Measurements from ENCODE around the gene ANKRD18A. TPM values are rescaled to one million over a fixed set of nuclear protein-coding genes. Genes with fewer than 3 reads are reported as not detected.
"Not testable (repeated sequence)": the region's sequence is repeated elsewhere in the genome, so short reads cannot be mapped to it uniquely, and the experiment has no call there.

ANKRD18A gene
- total and polyA plus RNA-seq, 2 of the 8 experiments (the other 6 are each of a cell fraction or from before 2014, with no cell fraction given) = 0.68 to 4.0 TPM

GRCh38 chr9:38576181-38576580, 44.2 kb downstream of the ANKRD18A start:
- H3K4me1 ChIP-seq (replicated peaks in 1 of 4; ENCODE audit: control insufficient read depth in 3 of 4, insufficient read depth in 4 of 4, low read length in 3 of 4); H3K36me3 ChIP-seq (ENCODE audit: control insufficient read depth in 2 of 4, insufficient read depth in 4 of 4, low read length in 3 of 4); H4K91ac ChIP-seq (replicated peaks; ENCODE audit: insufficient read length, low read length); H4K8ac ChIP-seq (ENCODE audit: extremely low read depth, insufficient read depth, low read length); H2BK20ac ChIP-seq (ENCODE audit: low read length); H2AK5ac ChIP-seq (ENCODE audit: low read depth, low read length); H2BK120ac ChIP-seq (replicated peaks; ENCODE audit: low read depth, low read length); H3K79me2 ChIP-seq (ENCODE audit: control insufficient read depth in 1 of 2, insufficient read depth in 2 of 2, low read length in 2 of 2); H3K23ac ChIP-seq (ENCODE audit: insufficient read length); H3K18ac ChIP-seq (ENCODE audit: extremely low read depth, low read length); H2BK12ac ChIP-seq (ENCODE audit: low read depth, low read length); H3K27ac ChIP-seq (ENCODE audit: low read depth, low read length); H3K14ac ChIP-seq (ENCODE audit: insufficient read length); H4K5ac ChIP-seq (ENCODE audit: insufficient read length, low read depth, low read length); DNase-seq (ENCODE audit: low read depth in 1 of 2, low spot score in 2 of 2); H2BK5ac ChIP-seq (ENCODE audit: low read depth, low read length); H3K4me2 ChIP-seq (ENCODE audit: insufficient read depth in 1 of 2, low read depth in 2 of 2, low read length in 2 of 2); H3K23me2 ChIP-seq (ENCODE audit: low read depth, low read length); H3K4me3 ChIP-seq (ENCODE audit: extremely low read depth in 1 of 4, insufficient read depth in 2 of 4, low read depth in 3 of 4, low read length in 4 of 4); H3K56ac ChIP-seq (replicated peaks; ENCODE audit: insufficient read length, low read depth, low read length); H3K27me3 ChIP-seq (replicated peaks in 1 of 4; ENCODE audit: control insufficient read depth in 3 of 4, extremely low read depth in 1 of 4, insufficient read depth in 3 of 4, low read length in 3 of 4); H3K4ac ChIP-seq (replicated peaks; ENCODE audit: insufficient read length, low read depth, low read length); POLR2A ChIA-PET (ENCODE audit: partially characterized antibody); H3K9ac ChIP-seq (replicated peaks in 1 of 4; ENCODE audit: extremely low read depth in 1 of 4, low read depth in 3 of 4, low read length in 3 of 4); H3K9me3 ChIP-seq (ENCODE audit: insufficient read depth in 2 of 2, low read depth in 1 of 2, low read length in 1 of 2); H4K20me1 ChIP-seq (replicated peaks in 1 of 2; ENCODE audit: control insufficient read depth in 1 of 2, insufficient read depth in 2 of 2, low read length in 2 of 2); CTCF ChIA-PET (ENCODE audit: partially characterized antibody); H2AFZ ChIP-seq (ENCODE audit: low read length); H3K79me1 ChIP-seq (ENCODE audit: low read depth, low read length); H2BK15ac ChIP-seq (ENCODE audit: low read length): not testable (repeated sequence)
- peak in 1 of 2 experiments; percentile 22; a peak in 2 of 4 replicates for TF ChIP-seq RAD21 (IDR thresholded peaks at IDR 0.05 in 1 of 2, conservative IDR thresholded peaks at IDR 0.05 in 1 of 2; ENCODE audit: low read depth in 2 of 2, low read length in 2 of 2)
- 82% methylated on average over 1 of the region's 1 CpG; no CpG with 5 or more reads in 1 of the 2 experiments for WGBS, 2 experiments (ENCODE audit: extremely low coverage in 1 of 2, insufficient coverage in 1 of 2, insufficient read length in 1 of 2, insufficient replicate concordance in 2 of 2, low coverage in 1 of 2, low lambda C conversion rate in 2 of 2, missing lambda C conversion rate in 1 of 2)
- FAIRE-seq = peak; percentile 48

- H3K4ac ChIP-seq (replicated peaks; ENCODE audit: insufficient read length, low read depth, low read length); FAIRE-seq; H2BK20ac ChIP-seq (ENCODE audit: low read length); H3K9me3 ChIP-seq (ENCODE audit: insufficient read depth in 2 of 2, low read depth in 1 of 2, low read length in 1 of 2); H2BK15ac ChIP-seq (ENCODE audit: low read length); H2AFZ ChIP-seq (ENCODE audit: low read length); H4K8ac ChIP-seq (ENCODE audit: extremely low read depth, insufficient read depth, low read length); H3K9ac ChIP-seq (replicated peaks in 1 of 4; ENCODE audit: extremely low read depth in 1 of 4, low read depth in 3 of 4, low read length in 3 of 4); H3K79me2 ChIP-seq (ENCODE audit: control insufficient read depth in 1 of 2, insufficient read depth in 2 of 2, low read length in 2 of 2); H2BK5ac ChIP-seq (ENCODE audit: low read depth, low read length); CTCF ChIA-PET (ENCODE audit: partially characterized antibody); H3K27ac ChIP-seq (ENCODE audit: low read depth, low read length); H3K14ac ChIP-seq (ENCODE audit: insufficient read length); H3K23me2 ChIP-seq (ENCODE audit: low read depth, low read length); H3K4me2 ChIP-seq (ENCODE audit: insufficient read depth in 1 of 2, low read depth in 2 of 2, low read length in 2 of 2); H2BK12ac ChIP-seq (ENCODE audit: low read depth, low read length); DNase-seq (ENCODE audit: low read depth in 1 of 2, low spot score in 2 of 2); H3K56ac ChIP-seq (replicated peaks; ENCODE audit: insufficient read length, low read depth, low read length); H3K36me3 ChIP-seq (ENCODE audit: control insufficient read depth in 2 of 4, insufficient read depth in 4 of 4, low read length in 3 of 4); H4K5ac ChIP-seq (ENCODE audit: insufficient read length, low read depth, low read length); H3K23ac ChIP-seq (ENCODE audit: insufficient read length); H3K18ac ChIP-seq (ENCODE audit: extremely low read depth, low read length); H3K79me1 ChIP-seq (ENCODE audit: low read depth, low read length); H3K4me1 ChIP-seq (replicated peaks in 1 of 4; ENCODE audit: control insufficient read depth in 3 of 4, insufficient read depth in 4 of 4, low read length in 3 of 4); H3K27me3 ChIP-seq (replicated peaks in 1 of 4; ENCODE audit: control insufficient read depth in 3 of 4, extremely low read depth in 1 of 4, insufficient read depth in 3 of 4, low read length in 3 of 4); H4K91ac ChIP-seq (replicated peaks; ENCODE audit: insufficient read length, low read length); POLR2A ChIA-PET (ENCODE audit: partially characterized antibody); H3K4me3 ChIP-seq (ENCODE audit: extremely low read depth in 1 of 4, insufficient read depth in 2 of 4, low read depth in 3 of 4, low read length in 4 of 4); H4K20me1 ChIP-seq (replicated peaks in 1 of 2; ENCODE audit: control insufficient read depth in 1 of 2, insufficient read depth in 2 of 2, low read length in 2 of 2); H2AK5ac ChIP-seq (ENCODE audit: low read depth, low read length); H2BK120ac ChIP-seq (replicated peaks; ENCODE audit: low read depth, low read length): not testable (repeated sequence)
- no CpG with 5 or more reads among the region's 1 CpG for WGBS, 2 experiments (ENCODE audit: extremely low coverage in 1 of 2, insufficient coverage in 1 of 2, insufficient read length in 1 of 2, insufficient replicate concordance in 2 of 2, low coverage in 1 of 2, low lambda C conversion rate in 2 of 2, missing lambda C conversion rate in 1 of 2)
Observed at GRCh38 chr9:38566048-38566447, 54.3 kb downstream of the ANKRD18A start.

Data from H1 (cell line).